ENCODE data around the gene CDH13.

GRCh38 chr16:82643136-82643535 is 16.4 kb downstream of the CDH13 start:
- TF ChIP-seq CTCF (IDR thresholded peaks at IDR 0.05 in 2 of 3, conservative IDR thresholded peaks at IDR 0.05 in 1 of 3; ENCODE audit: control insufficient read depth in 2 of 3, extremely low read depth in 1 of 3, insufficient read depth in 1 of 3, low read depth in 3 of 3, low read length in 3 of 3), result no peak
- TF ChIP-seq, protein P1, sequence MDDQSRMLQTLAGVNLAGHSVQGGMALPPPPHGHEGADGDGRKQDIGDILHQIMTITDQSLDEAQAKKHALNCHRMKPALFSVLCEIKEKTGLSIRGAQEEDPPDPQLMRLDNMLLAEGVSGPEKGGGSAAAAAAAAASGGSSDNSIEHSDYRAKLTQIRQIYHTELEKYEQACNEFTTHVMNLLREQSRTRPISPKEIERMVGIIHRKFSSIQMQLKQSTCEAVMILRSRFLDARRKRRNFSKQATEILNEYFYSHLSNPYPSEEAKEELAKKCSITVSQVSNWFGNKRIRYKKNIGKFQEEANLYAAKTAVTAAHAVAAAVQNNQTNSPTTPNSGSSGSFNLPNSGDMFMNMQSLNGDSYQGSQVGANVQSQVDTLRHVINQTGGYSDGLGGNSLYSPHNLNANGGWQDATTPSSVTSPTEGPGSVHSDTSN (IDR thresholded peaks at IDR 0.05; ENCODE audit: insufficient replicate concordance, low read depth, low read length), result no peak
- TF ChIP-seq, protein P2, sequence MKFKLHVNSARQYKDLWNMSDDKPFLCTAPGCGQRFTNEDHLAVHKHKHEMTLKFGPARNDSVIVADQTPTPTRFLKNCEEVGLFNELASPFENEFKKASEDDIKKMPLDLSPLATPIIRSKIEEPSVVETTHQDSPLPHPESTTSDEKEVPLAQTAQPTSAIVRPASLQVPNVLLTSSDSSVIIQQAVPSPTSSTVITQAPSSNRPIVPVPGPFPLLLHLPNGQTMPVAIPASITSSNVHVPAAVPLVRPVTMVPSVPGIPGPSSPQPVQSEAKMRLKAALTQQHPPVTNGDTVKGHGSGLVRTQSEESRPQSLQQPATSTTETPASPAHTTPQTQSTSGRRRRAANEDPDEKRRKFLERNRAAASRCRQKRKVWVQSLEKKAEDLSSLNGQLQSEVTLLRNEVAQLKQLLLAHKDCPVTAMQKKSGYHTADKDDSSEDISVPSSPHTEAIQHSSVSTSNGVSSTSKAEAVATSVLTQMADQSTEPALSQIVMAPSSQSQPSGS (IDR thresholded peaks at IDR 0.05; ENCODE audit: low read length), result no peak
- TF ChIP-seq MTA3 (IDR thresholded peaks at IDR 0.05; ENCODE audit: borderline replicate concordance, low read length), result no peak
- no peak for TF ChIP-seq IKZF1 (conservative IDR thresholded peaks at IDR 0.05)
- TF ChIP-seq POLR2A (IDR thresholded peaks at IDR 0.05; ENCODE audit: low read depth, low read length), result no peak
- TF ChIP-seq BACH1 (IDR thresholded peaks at IDR 0.05; ENCODE audit: borderline replicate concordance), result no peak
